Measurements from ENCODE around the gene ZNF664.

Gene ZNF664

DNA sequence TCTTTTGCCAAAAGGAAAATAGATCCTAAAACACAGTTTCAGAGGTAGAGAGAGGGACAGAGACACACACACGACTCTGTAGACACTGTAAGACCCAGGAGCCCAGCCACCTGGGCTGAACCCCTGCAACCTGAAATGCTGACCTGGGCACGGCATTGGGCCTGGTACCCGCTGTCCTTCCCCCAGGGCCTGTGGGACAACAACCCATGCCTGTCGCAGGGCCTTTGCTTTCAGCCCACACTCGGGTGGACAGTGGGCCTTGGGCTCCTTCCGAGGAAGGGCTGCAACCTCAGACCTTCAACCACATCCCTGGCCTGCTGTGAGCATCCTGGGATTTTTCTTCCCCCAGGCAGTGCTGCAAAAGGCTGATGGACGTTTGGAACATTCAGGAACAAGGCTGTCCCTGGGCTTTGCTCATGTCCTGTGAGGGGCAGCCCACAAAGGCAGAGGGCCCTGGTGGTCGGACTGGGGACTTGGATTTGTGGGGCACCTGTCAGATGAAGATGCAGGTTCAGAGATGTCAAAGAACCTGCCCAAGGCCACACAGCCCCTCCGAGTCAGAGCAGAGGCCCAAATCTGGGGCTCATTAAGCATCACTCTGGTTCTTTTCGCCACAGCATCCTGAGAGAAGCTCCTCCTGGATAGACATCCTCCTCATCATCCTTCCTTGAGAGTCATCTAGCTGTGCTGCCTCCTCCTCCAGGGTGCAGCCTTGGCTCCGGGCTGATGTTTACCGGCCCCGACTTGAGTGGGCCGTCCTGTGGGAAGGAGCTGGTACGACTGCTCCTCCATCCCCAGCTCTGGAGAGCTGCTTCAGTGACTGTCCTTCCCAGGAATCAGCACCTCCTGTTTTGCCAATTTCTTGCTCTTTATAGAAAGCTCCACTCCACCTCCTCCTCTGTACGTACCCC lies 33.0 kb upstream of the ZNF664 start:
- TF ChIP-seq CTCF (IDR thresholded peaks at IDR 0.05; ENCODE audit: insufficient read depth, low read length, poor library complexity, severe bottlenecking) = no peak
- no peaks in the 10 kb centered on the region; the same call in 1 of the 2 replicates for H3K36me3 ChIP-seq (ENCODE audit: control insufficient read depth, insufficient read depth, low read length)
- no peak overlapping the region for H3K4me3 ChIP-seq (replicated peaks; ENCODE audit: low read depth, low read length)
- H3K27me3 ChIP-seq (replicated peaks; ENCODE audit: control insufficient read depth, insufficient read depth, low read length) = no peaks in the 10 kb centered on the region
- no peak for DNase-seq (ENCODE audit: extremely low read depth, insufficient read length)

DNA sequence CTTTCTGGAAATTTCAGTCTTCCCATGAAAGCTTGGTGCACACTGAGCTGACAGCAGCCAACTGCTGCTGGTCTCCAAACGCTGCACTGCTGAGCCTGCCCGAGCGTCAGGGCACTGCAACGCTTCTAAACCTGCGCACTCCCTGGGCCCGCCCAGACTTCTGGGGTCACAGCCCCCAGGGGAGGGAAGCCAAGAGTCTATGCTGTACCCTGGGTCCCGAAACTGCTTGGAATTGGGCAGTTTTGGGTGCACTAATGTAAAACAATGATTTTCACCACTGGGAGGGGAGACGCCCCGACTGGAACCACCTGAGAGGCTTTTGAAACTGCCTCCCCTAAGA lies 32.4 kb upstream of the ZNF664 start:
- DNase-seq (ENCODE audit: extremely low read depth, insufficient read length) = no peak
- Histone ChIP-seq H3K4me3 (replicated peaks; ENCODE audit: low read depth, low read length) (no peak overlapping the region), H3K36me3 (ENCODE audit: control insufficient read depth, insufficient read depth, low read length) (no peaks in the 10 kb centered on the region; the same call in 1 of the 2 replicates), H3K27me3 (replicated peaks; ENCODE audit: control insufficient read depth, insufficient read depth, low read length) (no peaks in the 10 kb centered on the region)
- no peak for TF ChIP-seq CTCF (IDR thresholded peaks at IDR 0.05; ENCODE audit: insufficient read depth, low read length, poor library complexity, severe bottlenecking)

DNA sequence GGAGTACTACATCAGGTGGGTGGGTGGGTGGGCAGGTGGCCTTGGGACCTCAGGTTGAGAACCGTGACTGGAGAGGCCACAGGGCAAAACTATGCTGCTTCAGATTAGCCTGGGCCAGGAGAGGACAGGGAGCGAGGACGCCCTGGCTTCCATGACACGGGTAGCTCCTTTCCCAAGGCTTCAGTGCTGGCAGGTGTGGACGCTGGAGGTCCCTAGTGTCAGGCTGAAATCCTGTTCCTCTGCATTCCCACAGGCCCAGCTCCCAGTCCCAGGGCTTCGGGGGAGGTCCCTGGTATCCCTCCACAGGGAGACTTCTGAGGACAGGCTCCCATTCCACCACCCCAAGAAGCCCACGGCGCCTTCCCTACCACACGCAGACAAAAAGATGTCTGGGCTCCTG lies 32.0 kb upstream of the ZNF664 start:
- DNase-seq (ENCODE audit: extremely low read depth, insufficient read length) = no peak
- no peaks in the 10 kb centered on the region for H3K27me3 ChIP-seq (replicated peaks; ENCODE audit: control insufficient read depth, insufficient read depth, low read length)
- no peak for TF ChIP-seq CTCF (IDR thresholded peaks at IDR 0.05; ENCODE audit: insufficient read depth, low read length, poor library complexity, severe bottlenecking)
- no peaks in the 10 kb centered on the region; the same call in 1 of the 2 replicates for H3K36me3 ChIP-seq (ENCODE audit: control insufficient read depth, insufficient read depth, low read length)
- H3K4me3 ChIP-seq (replicated peaks; ENCODE audit: low read depth, low read length) = no peak overlapping the region

- no peak for DNase-seq (ENCODE audit: extremely low read depth, insufficient read length)
- no peak overlapping the region for H3K4me3 ChIP-seq (replicated peaks; ENCODE audit: low read depth, low read length)
- no peaks in the 10 kb centered on the region for H3K36me3 ChIP-seq (ENCODE audit: control insufficient read depth, insufficient read depth, low read length)
- H3K27me3 ChIP-seq (replicated peaks; ENCODE audit: control insufficient read depth, insufficient read depth, low read length) = no peaks in the 10 kb centered on the region
- TF ChIP-seq CTCF (IDR thresholded peaks at IDR 0.05; ENCODE audit: insufficient read depth, low read length, poor library complexity, severe bottlenecking) = no peak
Measured at GRCh38 chr12:123941624-123942237, 31.3 kb upstream of the ZNF664 start.

DNA sequence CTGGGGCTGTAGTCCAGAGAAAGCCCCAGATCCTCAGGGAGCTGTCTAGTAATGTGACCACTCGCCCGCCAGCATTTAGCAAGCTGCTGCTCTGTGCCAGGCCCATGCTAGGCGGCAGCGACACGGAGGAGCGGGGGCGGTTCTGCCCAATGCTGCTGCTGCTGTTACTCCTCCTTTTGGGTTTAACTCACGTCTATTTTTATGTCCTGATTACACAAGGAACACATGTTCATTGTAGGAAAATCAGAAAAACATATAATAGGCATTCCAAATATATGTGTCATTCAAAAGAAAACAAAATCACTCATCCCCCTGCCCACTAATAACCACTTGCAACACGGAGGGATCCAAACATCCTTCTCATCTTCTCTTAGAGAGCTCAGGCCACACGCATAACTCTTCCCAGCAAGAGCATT lies 30.8 kb upstream of the ZNF664 start:
- no peak for TF ChIP-seq CTCF (IDR thresholded peaks at IDR 0.05; ENCODE audit: insufficient read depth, low read length, poor library complexity, severe bottlenecking)
- Histone ChIP-seq H3K36me3 (ENCODE audit: control insufficient read depth, insufficient read depth, low read length) (no peaks in the 10 kb centered on the region), H3K27me3 (replicated peaks; ENCODE audit: control insufficient read depth, insufficient read depth, low read length) (no peaks in the 10 kb centered on the region), H3K4me3 (replicated peaks; ENCODE audit: low read depth, low read length) (no peak overlapping the region)
- no peak for DNase-seq (ENCODE audit: extremely low read depth, insufficient read length)

All from GM06990 (cell line).